GM12873 (cell line): ENCODE results near the gene TMEM182.

Experiments
- CTCF ChIP-seq: IDR thresholded peaks from 2 replicates; pipeline ENCODE4 v1.5.1; 2012; ENCODE audit warnings: low read depth, mild to moderate bottlenecking, moderate library complexity, low read length, control low read depth; ENCODE audit not compliant: insufficient read depth; ENCODE audit errors: missing control alignments

TMEM182 gene

GRCh38 chr2:102753563-102754159 lies 8.2 kb upstream of the TMEM182 start:
- peak; percentile 71 for TF ChIP-seq CTCF

- no peak for TF ChIP-seq CTCF
These were observed 7.2 kb upstream of the TMEM182 start for GRCh38 chr2:102754456-102755145.

GRCh38 chr2:102755284-102755683 lies 6.5 kb upstream of the TMEM182 start:
- no peak for TF ChIP-seq CTCF

- TF ChIP-seq CTCF = no peak
These were observed 3.4 kb upstream of the TMEM182 start for GRCh38 chr2:102758439-102758838.

GRCh38 chr2:102764083-102764482 lies 2.3 kb downstream of the TMEM182 start:
- no peak for TF ChIP-seq CTCF

- TF ChIP-seq CTCF = no peak
These were observed 3.2 kb downstream of the TMEM182 start for GRCh38 chr2:102765061-102765460.

- TF ChIP-seq CTCF = no peak
These were observed 6.4 kb downstream of the TMEM182 start for GRCh38 chr2:102768253-102768652.
